HepG2 (cell line): Measurements from ENCODE around the gene PELI1. TPM values are rescaled to one million over a fixed set of nuclear protein-coding genes. Genes with fewer than 3 reads are reported as not detected.
A peak's percentile ranks its signal among the peaks of the same experiment; 100 is the strongest.

Experiments
- ATAC-seq: fragments of 200-7000 bp; cut with Tn5 transposase; 3 replicates; pipeline ENCODE4 v1.9.1; 2020; ENCODE audit warnings: mild to moderate bottlenecking, moderate library complexity
- BruUV-seq: library from RNA; stranded (reverse); fragments of 400-500 nt; replicated peaks from 2 replicates; lab custom pipeline; 2021; lab: Mats Ljungman, UMichigan
- CTCF ChIA-PET: fragments of 300-600 bp; formaldehyde crosslinking; extraction: SDS; loops from one replicate; lab custom pipeline; 2021; ENCODE audit warnings: low total read pairs, inconsistent platforms, low intra/inter-chr PET ratio; lab: Yijun Ruan, JAX
- POLR2A ChIA-PET: fragments of 350-600 bp; sonication (Branson Sonifier 250); formaldehyde crosslinking; loops from one replicate; lab custom pipeline; 2020; ENCODE audit warnings: antibody characterized with exemption, inconsistent platforms; lab: Yijun Ruan, JAX
- DNase-seq: peaks from one replicate; pipeline ENCODE4 v3.0.0-alpha.2; 2015; ENCODE audit warnings: low spot score
- FAIRE-seq: peaks from 3 replicates; lab custom pipeline; 2011; peaks lifted over from hg19 to GRCh38; lab: Jason Lieb, UNC
- H2AFZ ChIP-seq: one replicate; pipeline ENCODE4 v1.6.1; 2011; ENCODE audit warnings: low read length, inconsistent platforms
- H3K27ac ChIP-seq: fragments of 300-600 bp; 3 replicates; pipeline ENCODE4 v1.8.0; 2011; ENCODE audit warnings: mixed run types, mild to moderate bottlenecking, mixed read lengths, low read length, inconsistent platforms; ENCODE audit not compliant: insufficient read depth; ENCODE audit errors: extremely low read length
- H3K27me3 ChIP-seq, 2 experiments: fragments of 200-600 bp in 1 of 2; 2 replicates in 1 of 2; 3 replicates in 1 of 2; pipeline versions ENCODE4 v1.6.0 to v1.8.0; 2011; ENCODE audit warnings: low read length in 2 of 2, mild to moderate bottlenecking in 2 of 2, moderate library complexity in 2 of 2, inconsistent platforms in 1 of 2; ENCODE audit not compliant: insufficient read depth in 2 of 2, control insufficient read depth in 1 of 2
- H3K36me3 ChIP-seq, 2 experiments: fragments of 200-600 bp in 1 of 2; replicated peaks in 1 of 2; 2 replicates in 1 of 2; 3 replicates in 1 of 2; pipeline versions ENCODE4 v1.5.1 to v1.8.0; 2011; ENCODE audit warnings: low read length in 2 of 2, inconsistent platforms in 1 of 2; ENCODE audit not compliant: insufficient read depth in 2 of 2, control insufficient read depth in 1 of 2
- H3K4me1 ChIP-seq: 2 replicates; pipeline ENCODE4 v1.5.1; 2012; ENCODE audit warnings: low read length, inconsistent platforms; ENCODE audit not compliant: insufficient read depth
- H3K4me2 ChIP-seq: 2 replicates; pipeline ENCODE4 v1.6.0; 2011; ENCODE audit warnings: low read depth, low read length, inconsistent platforms
- H3K4me3 ChIP-seq, 3 experiments: fragments of 200-600 bp in 1 of 3; sonication (generic), shearing (Covaris generic) in 1 of 3; replicated peaks in 1 of 3; 2 replicates each; pipeline ENCODE4 v1.5.1; 2011 to 2016; ENCODE audit warnings: low read length in 3 of 3, inconsistent platforms in 2 of 3, low read depth in 2 of 3, mild to moderate bottlenecking in 2 of 3, control low read depth in 1 of 3, mixed read lengths in 1 of 3; ENCODE audit not compliant: insufficient read depth in 1 of 3
- H3K79me2 ChIP-seq: one replicate; pipeline ENCODE4 v1.6.1; 2011; ENCODE audit warnings: low read length, inconsistent platforms; ENCODE audit not compliant: insufficient read depth
- H3K9ac ChIP-seq: 2 replicates; pipeline ENCODE4 v1.6.0; 2011; ENCODE audit warnings: mild to moderate bottlenecking, low read depth, low read length, inconsistent platforms; ENCODE audit not compliant: insufficient read depth
- H3K9me3 ChIP-seq: 2 replicates; pipeline ENCODE4 v1.5.1; 2012; ENCODE audit warnings: mild to moderate bottlenecking, low read length
- H4K20me1 ChIP-seq: 2 replicates; pipeline ENCODE4 v1.6.0; 2011; ENCODE audit warnings: inconsistent platforms, mild to moderate bottlenecking, low read length, moderate library complexity; ENCODE audit not compliant: insufficient read depth
- MAFK ChIP-seq, 2 experiments: IDR thresholded peaks in 1 of 2; conservative IDR thresholded peaks in 1 of 2; 2 replicates each; pipeline ENCODE4 v1.6.1; 2011; ENCODE audit warnings: improper control_type of control experiment in 2 of 2, low read length in 2 of 2
- RBAK ChIP-seq: sonication (generic); formaldehyde crosslinking; IDR thresholded peaks from 2 replicates; pipeline ENCODE4 v1.5.1; 2020; ENCODE audit warnings: mild to moderate bottlenecking, missing genetic modification reagents
- SALL1 ChIP-seq: sonication (generic); formaldehyde crosslinking; IDR thresholded peaks from 2 replicates; pipeline ENCODE4 v1.8.0; 2022; ENCODE audit warnings: mild to moderate bottlenecking, missing genetic modification reagents
- ZNF251 ChIP-seq: sonication (generic); formaldehyde crosslinking; IDR thresholded peaks from 2 replicates; pipeline ENCODE4 v1.9.0; 2021; ENCODE audit warnings: mild to moderate bottlenecking, missing genetic modification reagents
- ZNF557 ChIP-seq: sonication (generic); formaldehyde crosslinking; IDR thresholded peaks from 2 replicates; pipeline ENCODE4 v1.4.0; 2020; ENCODE audit warnings: missing genetic modification reagents
- ZNF572 ChIP-seq: sonication (generic); formaldehyde crosslinking; IDR thresholded peaks from 2 replicates; pipeline ENCODE4 v1.5.1; 2020; ENCODE audit warnings: mild to moderate bottlenecking, missing genetic modification reagents
- ZNF7 ChIP-seq: IDR thresholded peaks from 2 replicates; pipeline ENCODE4 v1.6.1; 2016; ENCODE audit warnings: missing biosample characterization, missing genetic modification reagents
- WGBS: methylation state at CpG from one replicate; pipeline ENCODE4 v1.1.6; 2017; ENCODE audit warnings: low lambda C conversion rate; 5-methylcytosine and 5-hydroxymethylcytosine counted together
- in situ Hi-C: cut with HindIII; loops from 2 replicates; pipeline ENCODE4 v1.10.0; 2017; ENCODE audit warnings: low pct_unique_long_range_greater_than_20kb; ENCODE audit not compliant: extremely low pct_ligation_motif_present
- intact Hi-C: fragments of 100-400 bp; cut with micrococcal nuclease; formaldehyde crosslinking; loops from one replicate; pipeline ENCODE4 v1.10.0; 2022; ENCODE audit not compliant: unreplicated experiment
- polyA plus RNA-seq, 8 experiments: library from polyadenylated mRNA; depleted of rRNA in 3 of 8; stranded (reverse) in 7 of 8; unstranded in 1 of 8; fragments of >200 nt; fragmentation: Illumina TruSeq in 4 of 8; extraction: Trizol in 4 of 8; gene quantifications; 2 replicates each; pipeline versions ENCODE4 v1.2.1 to v1.2.3, GENCODE V29; 2011 to 2016; ENCODE audit warnings: low read depth in 4 of 8, missing spikeins in 1 of 8, mixed read lengths in 1 of 8; ENCODE audit not compliant: insufficient read depth in 1 of 8
- total RNA-seq, 5 experiments: library from RNA; depleted of rRNA; stranded (reverse); fragments of >200 nt; fragmentation: Illumina TruSeq; extraction: Trizol; gene quantifications; 2 replicates each; pipeline ENCODE4 v1.2.3, GENCODE V29; 2016; ENCODE audit warnings: low read depth in 1 of 5

PELI1 gene
- total and polyA plus RNA-seq, 2 of the 13 experiments (the other 11 are each of a cell fraction or from before 2014, with no cell fraction given) = 12.5 to 16.2 TPM

DNA sequence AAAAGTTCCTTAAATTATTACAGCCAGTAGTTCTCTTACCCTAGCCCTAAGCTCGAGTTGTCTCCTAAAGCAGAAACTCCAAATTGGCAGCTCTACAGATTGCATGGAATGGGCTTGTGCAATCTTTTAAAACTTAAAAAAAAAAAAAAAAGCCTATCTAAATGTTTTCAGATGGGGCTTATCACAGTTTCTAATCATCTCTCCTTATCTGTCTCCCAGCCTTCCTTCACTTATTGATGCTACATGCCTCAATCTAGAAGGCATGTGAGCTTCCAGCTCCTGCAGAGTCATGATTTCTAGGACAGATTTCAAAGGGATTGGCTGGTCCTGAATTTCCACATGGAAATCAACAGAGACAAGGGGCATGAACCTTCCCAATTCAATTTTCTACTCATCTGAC lies 33.1 kb upstream of the PELI1 start (continued):
- TF ChIP-seq SALL1 (CRISPR knock-in tag) (no peak), ZNF7 (CRISPR knock-in tag) (no peak)

DNA sequence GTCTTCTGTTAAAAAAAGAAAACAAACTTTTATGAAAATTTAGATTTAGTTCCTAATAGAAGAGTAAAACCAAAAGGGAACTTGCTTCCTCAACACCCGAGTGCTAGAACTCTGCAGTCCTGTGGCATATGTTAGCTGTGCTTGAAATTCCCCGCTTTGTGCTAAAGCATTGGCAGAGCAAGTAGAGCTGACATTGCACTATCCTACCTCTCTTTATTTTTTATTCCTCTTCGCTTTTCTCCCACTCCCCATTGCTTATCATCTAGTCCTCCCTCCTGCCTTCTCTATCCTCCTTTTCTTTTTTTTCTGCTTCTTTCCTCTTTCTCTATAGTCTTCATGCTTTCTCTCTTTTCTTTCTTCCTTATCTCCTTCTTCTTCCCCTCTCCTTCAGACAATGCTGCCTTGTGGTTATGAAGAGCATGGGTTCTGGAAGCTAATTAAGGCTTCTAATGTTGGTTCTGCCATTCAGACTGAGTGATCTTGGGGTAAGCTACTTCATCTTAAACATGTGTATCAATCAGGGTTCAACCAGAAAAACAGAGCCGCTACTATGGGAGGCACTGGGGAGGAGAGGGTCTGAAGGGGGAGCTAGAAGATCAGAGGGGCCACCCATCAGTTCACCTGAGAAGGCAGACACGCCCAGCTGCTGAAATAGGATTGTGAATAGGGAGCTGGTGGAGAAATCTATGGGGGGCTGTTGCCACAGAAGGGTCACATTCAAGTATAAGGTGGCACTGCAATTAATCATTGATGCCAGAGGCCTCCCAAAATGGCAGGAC lies 31.4 kb upstream of the PELI1 start:
- WGBS = 44% methylated on average over 5 of the region's 5 CpGs
- intact Hi-C loops (no loop called here), in situ Hi-C loops (no loop called here)
- POLR2A ChIA-PET = no interaction called here
- Histone ChIP-seq H2AFZ (no peak overlapping the region), H3K27ac (no peak overlapping the region), H3K4me3 (no peak overlapping the region), H3K27me3 (no peaks in the 10 kb centered on the region), H3K36me3 (no peaks in the 10 kb centered on the region), H3K4me2 (no peak overlapping the region), H3K9ac (no peak overlapping the region)
- CTCF ChIA-PET = no interaction called here
- TF ChIP-seq ZNF557 (CRISPR knock-in tag) (no peak), ZNF251 (CRISPR knock-in tag) (no peak), ZNF572 (no peak), MAFK (conservative IDR thresholded peaks at IDR 0.05 in 1 of 2, IDR thresholded peaks at IDR 0.05 in 1 of 2; ENCODE audit: low read length in 2 of 2) (peak in 1 of 2 experiments; percentile 57; a peak in 2 of 4 replicates), RBAK (CRISPR knock-in tag) (no peak)
- TF ChIP-seq, all 625 proteins: peak for 1
- DNase-seq = no peak
- no peak for ATAC-seq
- H3K79me2 ChIP-seq = no peaks in the 10 kb centered on the region
- FAIRE-seq = no peak
- no TSS peak for BruUV-seq
- H3K4me1 ChIP-seq = peaks cover 6% of the 10 kb centered on the region; the same call in 1 of the 2 replicates
- no peaks in the 10 kb centered on the region for H4K20me1 ChIP-seq
- H3K9me3 ChIP-seq = no peaks in the 10 kb centered on the region
